GM23338 (cell line): ENCODE results near the gene HNF4A. TPM values are rescaled to one million over a fixed set of nuclear protein-coding genes. Genes with fewer than 3 reads are reported as not detected.

Experiments
- ATAC-seq: fragments of 200-7000 bp; cut with Tn5 transposase; 3 replicates; pipeline ENCODE4 v1.9.1; 2020
- DNase-seq: peaks from one replicate; pipeline ENCODE4 v3.0.0-alpha.2; 2015; ENCODE audit warnings: low spot score
- H2AFZ ChIP-seq: fragments of 200-600 bp; sonication (generic); 2 replicates; pipeline ENCODE4 v1.8.0; 2016; ENCODE audit warnings: antibody characterized with exemption, mild to moderate bottlenecking, moderate library complexity
- H3F3A ChIP-seq: fragments of 200-600 bp; sonication (generic); replicated peaks from 2 replicates; pipeline ENCODE4 v1.8.0; 2017; ENCODE audit warnings: antibody characterized with exemption, mixed run types, low read depth
- H3K27ac ChIP-seq: fragments of 200-600 bp; sonication (generic); 2 replicates; pipeline ENCODE4 v1.6.1; 2016; ENCODE audit warnings: low read depth
- H3K27me3 ChIP-seq: fragments of 200-600 bp; sonication (generic); 2 replicates; pipeline ENCODE4 v1.8.0; 2016; ENCODE audit warnings: mild to moderate bottlenecking, mixed run types, moderate library complexity; ENCODE audit not compliant: insufficient read depth
- H3K36me3 ChIP-seq: fragments of 200-600 bp; sonication (generic); 2 replicates; pipeline ENCODE4 v1.8.0; 2016; ENCODE audit warnings: mild to moderate bottlenecking; ENCODE audit not compliant: insufficient read depth
- H3K4me1 ChIP-seq: fragments of 200-600 bp; sonication (generic); 2 replicates; pipeline ENCODE4 v1.8.0; 2016; ENCODE audit warnings: mild to moderate bottlenecking, moderate library complexity; ENCODE audit not compliant: insufficient read depth
- H3K4me2 ChIP-seq: fragments of 200-600 bp; sonication (generic); 2 replicates; pipeline ENCODE4 v1.7.1; 2017; ENCODE audit warnings: mixed run types
- H3K4me3 ChIP-seq: fragments of 200-600 bp; sonication (generic); 2 replicates; pipeline ENCODE4 v1.6.1; 2016; ENCODE audit warnings: mixed run types
- H3K79me2 ChIP-seq: fragments of 200-600 bp; sonication (generic); replicated peaks from 2 replicates; pipeline ENCODE4 v1.8.0; 2017; ENCODE audit warnings: mild to moderate bottlenecking; ENCODE audit not compliant: insufficient read depth
- H3K9me2 ChIP-seq: fragments of 200-600 bp; sonication (generic); 2 replicates; pipeline ENCODE4 v1.8.0; 2017; ENCODE audit not compliant: insufficient read depth
- H4K20me1 ChIP-seq: fragments of 200-600 bp; sonication (generic); replicated peaks from 2 replicates; pipeline ENCODE4 v1.8.0; 2017; ENCODE audit warnings: mild to moderate bottlenecking; ENCODE audit not compliant: insufficient read depth
- H3K27ac Mint-ChIP-seq: 2 replicates; pipeline ENCODE4 v1.8.0; 2020; ENCODE audit warnings: inconsistent platforms, mild to moderate bottlenecking, moderate library complexity, mixed read lengths
- H3K27me3 Mint-ChIP-seq: 3 replicates; pipeline ENCODE4 v1.8.0; 2022; ENCODE audit warnings: low read depth, mild to moderate bottlenecking, moderate library complexity, mixed read lengths, inconsistent platforms; ENCODE audit not compliant: insufficient read depth, poor library complexity
- H3K36me3 Mint-ChIP-seq: 3 replicates; pipeline ENCODE4 v1.8.0; 2021; ENCODE audit warnings: low read depth, mild to moderate bottlenecking, inconsistent platforms, moderate library complexity, mixed read lengths
- H3K4me1 Mint-ChIP-seq: 3 replicates; pipeline ENCODE4 v1.8.0; 2020; ENCODE audit warnings: mild to moderate bottlenecking, inconsistent platforms, mixed read lengths
- H3K4me3 Mint-ChIP-seq: 3 replicates; pipeline ENCODE4 v1.8.0; 2021; ENCODE audit warnings: moderate library complexity, mild to moderate bottlenecking, inconsistent platforms, mixed read lengths
- H3K9me3 Mint-ChIP-seq: 3 replicates; pipeline ENCODE4 v1.8.0; 2020; ENCODE audit warnings: moderate library complexity, mild to moderate bottlenecking, inconsistent platforms, mixed read lengths
- CREB1 ChIP-seq: fragments of 250-450 bp; sonication (Bioruptor Pico); IDR thresholded peaks from 2 replicates; pipeline ENCODE4 v1.5.0; 2020; ENCODE audit warnings: low read depth, mild to moderate bottlenecking, moderate library complexity
- JUNB ChIP-seq: IDR thresholded peaks from one replicate; pipeline ENCODE4 v1.6.1; 2016; ENCODE audit warnings: antibody characterized with exemption; ENCODE audit not compliant: unreplicated experiment
- POLR2AphosphoS5 ChIP-seq: IDR thresholded peaks from 2 replicates; pipeline ENCODE4 v1.6.1; 2016; ENCODE audit warnings: antibody characterized with exemption, low read depth
- ZNF114 ChIP-seq: fragments of 250-450 bp; sonication (Bioruptor Pico); IDR thresholded peaks from 2 replicates; pipeline ENCODE4 v1.5.0; 2020; ENCODE audit warnings: mild to moderate bottlenecking, moderate library complexity
- ZNF331 ChIP-seq: fragments of 250-450 bp; sonication (Bioruptor Pico); IDR thresholded peaks from 2 replicates; pipeline ENCODE4 v1.5.0; 2020; ENCODE audit warnings: low read depth, mild to moderate bottlenecking, moderate library complexity
- polyA plus RNA-seq: library from polyadenylated mRNA; unstranded; fragments of >200 nt; fragmentation: Nextera tagmentation; extraction: Ambion mirVana; gene quantifications from 2 replicates; pipeline ENCODE4 v1.2.1, GENCODE V29; 2016
- total RNA-seq: library from RNA; depleted of rRNA; stranded (reverse); fragments of >200 nt; shearing (Covaris generic); gene quantifications from 2 replicates; pipeline ENCODE4 v1.2.3, GENCODE V29; 2014
- TF ChIP-seq, protein P1 (sequence below): IDR thresholded peaks from 2 replicates; pipeline ENCODE4 v1.6.1; 2016; ENCODE audit warnings: antibody characterized with exemption
- TF ChIP-seq, protein P2 (sequence below), 2 experiments: fragments of 200-600 bp in 1 of 2; sonication (generic) in 1 of 2; conservative IDR thresholded peaks; 2 replicates each; pipeline versions ENCODE4 v1.5.1 to v1.6.1; 2016 to 2017; ENCODE audit warnings: antibody characterized with exemption in 2 of 2, low read depth in 2 of 2, mild to moderate bottlenecking in 2 of 2, moderate library complexity in 1 of 2

HNF4A gene
- total and polyA plus RNA-seq, 2 experiments from 2014 or later: not detected

DNA sequence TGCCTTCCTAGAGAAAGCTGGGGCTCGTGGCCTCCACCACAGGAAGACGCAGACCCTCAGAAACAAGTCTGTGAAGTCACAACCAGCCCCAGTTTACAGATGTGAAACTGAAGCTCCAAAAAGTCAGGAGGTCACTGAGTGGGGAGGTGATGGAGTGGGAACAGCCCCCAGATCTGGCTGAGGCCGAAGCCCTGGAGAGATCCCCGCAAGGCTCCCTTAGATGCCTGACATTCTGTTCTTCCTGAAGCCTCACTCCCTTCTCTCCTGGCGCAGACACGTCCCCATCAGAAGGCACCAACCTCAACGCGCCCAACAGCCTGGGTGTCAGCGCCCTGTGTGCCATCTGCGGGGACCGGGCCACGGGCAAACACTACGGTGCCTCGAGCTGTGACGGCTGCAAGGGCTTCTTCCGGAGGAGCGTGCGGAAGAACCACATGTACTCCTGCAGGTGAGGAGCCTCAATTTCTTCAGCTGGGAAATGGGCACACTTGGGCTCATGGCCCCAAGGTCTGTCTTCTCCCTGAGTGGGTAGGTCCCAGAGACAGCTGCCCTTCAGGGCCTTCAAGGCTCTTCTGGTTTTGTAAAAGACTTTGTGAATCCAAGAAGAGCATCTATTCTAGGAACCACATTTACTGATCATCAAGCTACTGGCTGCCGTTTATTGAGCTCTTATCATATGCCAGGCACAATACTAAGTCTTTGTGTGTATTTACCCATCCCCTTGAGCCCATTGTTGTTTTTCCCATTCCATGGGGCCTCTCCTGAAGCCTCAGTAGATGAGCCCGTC lies 50.5 kb downstream of the HNF4A start:
- H3K4me3 Mint-ChIP-seq: no peak overlapping the region
- Histone ChIP-seq H3K79me2 (no peaks in the 10 kb centered on the region), H3K4me1 (no peaks in the 10 kb centered on the region), H3K27me3 (no peaks in the 10 kb centered on the region), H3K9me2 (no peaks in the 10 kb centered on the region), H3K4me2 (no peak overlapping the region), H4K20me1 (no peaks in the 10 kb centered on the region), H3K4me3 (no peak overlapping the region), H3K36me3 (no peaks in the 10 kb centered on the region), H3K27ac (no peak overlapping the region), H2AFZ (no peak overlapping the region), H3F3A (no peaks in the 10 kb centered on the region)
- H3K9me3 Mint-ChIP-seq: peaks cover 2% of the 10 kb centered on the region; the same call in 1 of the 3 replicates
- DNase-seq: no peak
- H3K4me1 Mint-ChIP-seq: no peaks in the 10 kb centered on the region; the same call in 2 of the 3 replicates
- no peak overlapping the region for H3K27ac Mint-ChIP-seq
- no peak for TF ChIP-seq ZNF114
- TF ChIP-seq POLR2AphosphoS5: no peak
- H3K27me3 Mint-ChIP-seq: peaks cover 5% of the 10 kb centered on the region
- H3K36me3 Mint-ChIP-seq: no peaks in the 10 kb centered on the region
- no peak for ATAC-seq

DNA sequence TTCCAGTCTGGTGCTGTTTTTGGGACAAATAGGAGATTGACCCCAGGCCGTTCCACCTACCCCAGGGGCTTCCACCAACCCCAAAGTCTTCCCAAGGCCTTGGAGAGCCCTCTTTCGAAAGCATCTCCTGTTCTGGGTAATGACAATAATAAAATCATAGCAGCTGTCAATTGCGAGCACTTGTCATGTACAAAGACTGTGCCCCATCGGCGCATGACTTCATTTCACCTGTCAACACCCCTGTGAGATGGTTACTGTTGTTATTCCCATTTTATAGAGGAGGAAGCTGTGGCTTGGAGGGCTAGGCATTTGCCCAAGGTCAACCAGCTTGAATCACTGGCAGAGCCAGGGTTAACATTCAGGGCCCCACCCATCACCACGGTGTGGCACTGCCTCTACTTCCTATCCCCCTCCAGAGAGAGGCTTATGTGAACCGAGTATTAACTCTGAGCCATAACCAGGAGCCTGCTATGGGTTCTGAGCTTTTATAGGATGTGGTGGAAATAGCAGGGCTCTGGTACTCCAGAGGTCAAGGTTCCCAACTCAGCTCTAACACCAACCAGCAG lies 51.2 kb downstream of the HNF4A start:
- Mint-ChIP-seq H3K4me1 (no peaks in the 10 kb centered on the region; the same call in 2 of the 3 replicates), H3K27me3 (peaks cover 4% of the 10 kb centered on the region), H3K4me3 (no peak overlapping the region), H3K36me3 (no peaks in the 10 kb centered on the region), H3K27ac (no peak overlapping the region), H3K9me3 (peaks cover 2% of the 10 kb centered on the region; the same call in 1 of the 3 replicates)
- no peak overlapping the region for H3K4me2 ChIP-seq
- H3K79me2 ChIP-seq: no peaks in the 10 kb centered on the region
- no peak overlapping the region for H2AFZ ChIP-seq
- H3K4me1 ChIP-seq: no peaks in the 10 kb centered on the region
- no peak for TF ChIP-seq JUNB
- H3K36me3 ChIP-seq: no peaks in the 10 kb centered on the region
- no peaks in the 10 kb centered on the region for H3K9me2 ChIP-seq
- no peaks in the 10 kb centered on the region for H4K20me1 ChIP-seq
- DNase-seq: no peak
- no peak overlapping the region for H3K4me3 ChIP-seq
- no peak for ATAC-seq
- H3K27ac ChIP-seq: no peak overlapping the region
- H3F3A ChIP-seq: no peaks in the 10 kb centered on the region
- H3K27me3 ChIP-seq: no peaks in the 10 kb centered on the region

- H3K9me2 ChIP-seq: no peaks in the 10 kb centered on the region
- peaks cover 7% of the 10 kb centered on the region; the same call in 2 of the 3 replicates for H3K4me1 Mint-ChIP-seq
- H3K27ac ChIP-seq: no peak overlapping the region
- H3K36me3 ChIP-seq: no peaks in the 10 kb centered on the region
- no peaks in the 10 kb centered on the region for H3K79me2 ChIP-seq
- H3K4me2 ChIP-seq: no peak overlapping the region
- H3K4me3 ChIP-seq: no peak overlapping the region
- peaks cover 4% of the 10 kb centered on the region for H3K27me3 Mint-ChIP-seq
- no peaks in the 10 kb centered on the region for H3K36me3 Mint-ChIP-seq
- DNase-seq (no peak), ATAC-seq (no peak)
- H3K27ac Mint-ChIP-seq: no peak overlapping the region
- H3K27me3 ChIP-seq: no peaks in the 10 kb centered on the region
- H3F3A ChIP-seq: no peaks in the 10 kb centered on the region
- no peaks in the 10 kb centered on the region for H3K4me1 ChIP-seq
- no peak overlapping the region for H2AFZ ChIP-seq
- no peak overlapping the region for H3K4me3 Mint-ChIP-seq
- H4K20me1 ChIP-seq: no peaks in the 10 kb centered on the region
- peaks cover 2% of the 10 kb centered on the region; the same call in 1 of the 3 replicates for H3K9me3 Mint-ChIP-seq
- TF ChIP-seq, protein P1, sequence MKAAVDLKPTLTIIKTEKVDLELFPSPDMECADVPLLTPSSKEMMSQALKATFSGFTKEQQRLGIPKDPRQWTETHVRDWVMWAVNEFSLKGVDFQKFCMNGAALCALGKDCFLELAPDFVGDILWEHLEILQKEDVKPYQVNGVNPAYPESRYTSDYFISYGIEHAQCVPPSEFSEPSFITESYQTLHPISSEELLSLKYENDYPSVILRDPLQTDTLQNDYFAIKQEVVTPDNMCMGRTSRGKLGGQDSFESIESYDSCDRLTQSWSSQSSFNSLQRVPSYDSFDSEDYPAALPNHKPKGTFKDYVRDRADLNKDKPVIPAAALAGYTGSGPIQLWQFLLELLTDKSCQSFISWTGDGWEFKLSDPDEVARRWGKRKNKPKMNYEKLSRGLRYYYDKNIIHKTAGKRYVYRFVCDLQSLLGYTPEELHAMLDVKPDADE: no peak
- TF ChIP-seq, protein P2, sequence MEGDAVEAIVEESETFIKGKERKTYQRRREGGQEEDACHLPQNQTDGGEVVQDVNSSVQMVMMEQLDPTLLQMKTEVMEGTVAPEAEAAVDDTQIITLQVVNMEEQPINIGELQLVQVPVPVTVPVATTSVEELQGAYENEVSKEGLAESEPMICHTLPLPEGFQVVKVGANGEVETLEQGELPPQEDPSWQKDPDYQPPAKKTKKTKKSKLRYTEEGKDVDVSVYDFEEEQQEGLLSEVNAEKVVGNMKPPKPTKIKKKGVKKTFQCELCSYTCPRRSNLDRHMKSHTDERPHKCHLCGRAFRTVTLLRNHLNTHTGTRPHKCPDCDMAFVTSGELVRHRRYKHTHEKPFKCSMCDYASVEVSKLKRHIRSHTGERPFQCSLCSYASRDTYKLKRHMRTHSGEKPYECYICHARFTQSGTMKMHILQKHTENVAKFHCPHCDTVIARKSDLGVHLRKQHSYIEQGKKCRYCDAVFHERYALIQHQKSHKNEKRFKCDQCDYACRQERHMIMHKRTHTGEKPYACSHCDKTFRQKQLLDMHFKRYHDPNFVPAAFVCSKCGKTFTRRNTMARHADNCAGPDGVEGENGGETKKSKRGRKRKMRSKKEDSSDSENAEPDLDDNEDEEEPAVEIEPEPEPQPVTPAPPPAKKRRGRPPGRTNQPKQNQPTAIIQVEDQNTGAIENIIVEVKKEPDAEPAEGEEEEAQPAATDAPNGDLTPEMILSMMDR (conservative IDR thresholded peaks at IDR 0.05; ENCODE audit: low read depth in 2 of 2): no peak
- TF ChIP-seq ZNF331 (CRISPR knock-in tag): no peak
- no peak for TF ChIP-seq POLR2AphosphoS5
- no peak for TF ChIP-seq CREB1 (CRISPR knock-in tag)
Observed at GRCh38 chr20:44407402-44408184, 52.1 kb downstream of the HNF4A start.
